Skeletal muscle tissue (tissue), 4 donors: Measurements from ENCODE around the gene BCLAF1. TPM values are rescaled to one million over a fixed set of nuclear protein-coding genes. Genes with fewer than 3 reads are reported as not detected.
"Not testable (repeated sequence)": the region's sequence is repeated elsewhere in the genome, so short reads cannot be mapped to it uniquely, and the experiment has no call there.

Experiments
- H3K27ac ChIP-seq: one replicate; pipeline ENCODE4 v1.7.0; 2013; ENCODE audit warnings: mild to moderate bottlenecking, low read depth, low read length, inconsistent platforms
- H3K27me3 ChIP-seq, 3 donors: one replicate each; pipeline ENCODE4 v1.7.0; 2013; ENCODE audit warnings: low read length in 3 of 3; ENCODE audit not compliant: control insufficient read depth in 3 of 3, insufficient read depth in 3 of 3
- H3K36me3 ChIP-seq, 3 donors: one replicate each; pipeline ENCODE4 v1.7.0; 2013; ENCODE audit warnings: low read length in 3 of 3; ENCODE audit not compliant: control insufficient read depth in 3 of 3, insufficient read depth in 3 of 3
- H3K4me1 ChIP-seq, 3 donors: one replicate each; pipeline ENCODE4 v1.7.0; 2013; ENCODE audit warnings: low read length in 3 of 3, mild to moderate bottlenecking in 3 of 3; ENCODE audit not compliant: control insufficient read depth in 3 of 3, insufficient read depth in 3 of 3
- H3K4me3 ChIP-seq, 3 donors: one replicate each; pipeline ENCODE4 v1.7.0; 2013; ENCODE audit warnings: low read length in 3 of 3
- H3K9ac ChIP-seq, 3 donors: one replicate each; pipeline ENCODE4 v1.7.0; 2013; ENCODE audit warnings: low read length in 3 of 3, mild to moderate bottlenecking in 3 of 3, moderate library complexity in 2 of 3, low read depth in 1 of 3
- H3K9me3 ChIP-seq, 3 donors: one replicate each; pipeline ENCODE4 v1.7.0; 2013; ENCODE audit warnings: low read length in 3 of 3; ENCODE audit not compliant: control insufficient read depth in 3 of 3
- total RNA-seq: library from RNA; depleted of rRNA; stranded (reverse); fragments of >200 nt; gene quantifications from one replicate; pipeline ENCODE4 v1.2.3, GENCODE V29; 2014
- donor health status: Osteomylitis.

Gene BCLAF1
- total RNA-seq, 1 donor from 2014 or later, result 87.2 TPM

DNA sequence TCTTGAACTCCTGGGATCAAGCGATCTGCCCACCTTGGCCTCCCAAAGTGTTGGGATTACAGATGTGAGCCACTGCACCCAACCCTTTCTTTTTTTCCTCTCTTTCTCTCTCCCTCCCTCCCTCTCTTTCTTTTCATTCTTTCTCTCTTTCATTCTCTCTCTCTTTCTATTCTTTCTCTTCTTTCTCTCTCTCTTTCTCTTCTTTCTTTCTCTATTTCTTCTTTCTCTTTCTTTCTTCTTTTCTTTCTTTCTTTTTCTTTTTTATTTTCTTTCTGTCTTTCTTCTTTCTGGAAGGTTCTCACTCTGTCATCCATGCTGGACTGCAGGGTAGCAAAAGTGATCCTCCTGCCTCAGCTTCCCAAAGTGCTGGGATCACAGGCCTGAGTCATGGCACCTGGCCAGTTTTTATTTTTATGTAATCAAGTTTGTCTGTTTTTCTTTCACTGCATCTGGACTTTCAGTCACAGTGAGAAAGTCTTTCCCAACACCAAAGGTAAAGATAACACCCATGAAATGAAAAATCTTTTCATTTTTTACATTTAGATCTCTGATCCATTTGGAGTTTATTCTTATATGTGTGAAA is 20.2 kb upstream of the BCLAF1 start:
- no peaks in the 10 kb centered on the region for H3K4me1 ChIP-seq
- no peak overlapping the region for H3K27ac ChIP-seq
- no peaks in the 10 kb centered on the region for H3K27me3 ChIP-seq
- no peak overlapping the region for H3K4me3 ChIP-seq
- no peaks in the 10 kb centered on the region for H3K9me3 ChIP-seq
- H3K9ac ChIP-seq, result no peak overlapping the region
- H3K36me3 ChIP-seq, result no peaks in the 10 kb centered on the region

DNA sequence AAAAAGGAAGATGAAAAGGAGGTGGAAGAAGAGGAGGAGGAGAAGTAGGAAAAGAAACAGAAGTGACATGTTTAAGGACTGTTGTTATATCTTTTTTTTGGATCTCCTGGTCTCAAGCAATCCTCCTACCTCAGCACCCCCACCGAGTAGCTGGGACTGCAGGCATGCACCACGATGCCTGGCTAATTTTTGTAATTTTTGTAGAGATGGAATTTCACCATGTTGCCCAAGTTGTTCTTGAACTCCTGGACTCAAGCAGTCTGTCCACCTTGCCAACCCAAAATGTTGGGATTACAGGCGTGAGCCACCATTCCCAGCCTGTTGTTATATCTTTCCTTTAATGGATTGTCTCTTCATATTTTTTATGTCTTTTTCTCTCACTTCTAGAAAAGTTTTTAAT is 19.5 kb upstream of the BCLAF1 start:
- H3K9ac ChIP-seq, result no peak overlapping the region
- H3K9me3 ChIP-seq, result no peaks in the 10 kb centered on the region
- no peaks in the 10 kb centered on the region for H3K36me3 ChIP-seq
- no peaks in the 10 kb centered on the region for H3K27me3 ChIP-seq
- H3K4me3 ChIP-seq, result no peak overlapping the region
- no peaks in the 10 kb centered on the region for H3K4me1 ChIP-seq
- no peak overlapping the region for H3K27ac ChIP-seq

DNA sequence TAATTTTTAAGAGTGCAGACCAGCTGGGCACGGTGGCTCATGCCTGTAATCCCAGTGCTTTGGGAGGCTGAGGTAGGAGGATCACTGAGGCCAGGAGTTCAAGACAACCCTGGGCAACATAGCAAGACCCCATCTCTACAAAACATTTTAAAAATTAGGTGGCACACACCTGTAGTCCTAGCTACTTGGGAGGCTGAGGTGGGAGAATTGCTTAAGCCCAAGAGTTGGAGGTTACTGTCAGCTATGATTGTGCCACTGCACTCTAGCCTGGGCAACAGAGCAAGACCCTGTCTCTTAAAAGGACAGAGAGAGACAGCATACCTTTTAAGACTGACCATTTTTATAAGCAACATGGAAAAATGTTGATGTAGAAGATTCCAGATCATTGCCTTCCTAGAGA is 18.8 kb upstream of the BCLAF1 start:
- H3K9me3 ChIP-seq, H3K27ac ChIP-seq: not testable (repeated sequence)

DNA sequence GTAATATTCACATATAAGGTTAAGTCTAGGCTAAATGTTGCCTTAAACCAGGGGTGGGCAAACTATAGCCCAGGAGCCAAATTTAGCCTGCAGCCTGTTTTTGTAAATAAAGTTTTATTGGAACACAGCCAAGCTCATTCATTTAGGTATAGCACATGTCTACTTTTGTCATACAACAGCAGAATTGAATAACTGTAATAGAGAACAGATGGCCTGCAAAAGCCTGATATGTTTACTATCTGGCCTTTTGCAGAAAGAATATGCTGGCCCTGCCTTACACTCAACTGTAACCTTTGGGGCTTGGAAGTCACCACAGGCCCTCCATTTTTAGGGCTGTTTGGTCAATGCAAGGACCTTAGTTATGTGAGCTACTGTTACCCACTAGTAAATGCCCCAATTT is 17.7 kb upstream of the BCLAF1 start:
- Histone ChIP-seq H3K4me1 (no peaks in the 10 kb centered on the region), H3K27ac (no peak overlapping the region), H3K27me3 (no peaks in the 10 kb centered on the region), H3K9me3 (no peaks in the 10 kb centered on the region), H3K4me3 (no peak overlapping the region), H3K36me3 (no peaks in the 10 kb centered on the region), H3K9ac (no peak overlapping the region)

More for the DNA sequence above, 18.8 kb upstream of the BCLAF1 start:
- not testable (repeated sequence) for H3K36me3 ChIP-seq, H3K4me3 ChIP-seq, H3K9ac ChIP-seq, H3K4me1 ChIP-seq, H3K27me3 ChIP-seq

DNA sequence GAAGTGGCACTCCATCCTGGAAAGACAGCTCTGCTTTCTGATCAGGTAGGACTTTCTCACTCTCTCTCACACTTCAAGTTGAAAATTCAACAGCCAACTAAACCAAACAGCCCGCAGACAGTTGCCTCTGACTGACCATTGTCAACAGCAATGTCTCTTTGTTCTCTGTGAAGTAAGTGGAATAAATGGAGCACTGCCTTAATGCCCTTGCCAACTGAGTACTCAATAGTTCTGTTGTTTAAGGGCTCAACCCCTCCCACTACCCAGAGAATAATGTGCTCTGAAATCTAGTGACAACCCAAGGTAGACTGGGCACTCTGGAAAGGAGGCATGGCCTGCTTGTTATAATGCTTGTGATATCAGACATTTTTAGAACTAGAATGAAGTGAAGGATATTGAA is 16.8 kb upstream of the BCLAF1 start:
- H3K4me3 ChIP-seq, result no peak overlapping the region
- no peaks in the 10 kb centered on the region for H3K4me1 ChIP-seq
- no peaks in the 10 kb centered on the region for H3K27me3 ChIP-seq
- no peak overlapping the region for H3K27ac ChIP-seq
- no peaks in the 10 kb centered on the region for H3K36me3 ChIP-seq
- H3K9ac ChIP-seq, result no peak overlapping the region
- no peaks in the 10 kb centered on the region for H3K9me3 ChIP-seq

DNA sequence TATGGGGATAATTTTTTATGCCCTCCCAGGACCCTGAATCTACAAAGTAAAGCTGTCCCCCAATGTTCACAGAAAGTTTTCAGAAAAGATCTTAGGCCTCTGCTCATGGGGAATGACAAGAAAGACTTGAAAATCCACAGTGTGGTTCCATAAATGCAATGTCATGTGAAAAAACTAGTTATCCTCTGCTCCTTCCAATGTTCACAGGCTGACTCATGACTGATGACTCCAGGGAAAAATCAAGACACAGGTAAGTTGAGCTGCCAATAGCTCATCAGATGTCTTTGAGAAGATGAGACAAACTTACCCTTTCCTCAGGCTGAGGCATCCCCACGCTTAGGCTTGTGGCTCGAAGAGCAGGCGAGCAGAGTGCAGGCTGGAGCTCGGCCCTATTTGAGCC is 14.8 kb upstream of the BCLAF1 start:
- Histone ChIP-seq H3K27me3 (no peaks in the 10 kb centered on the region), H3K27ac (no peak overlapping the region), H3K9me3 (no peaks in the 10 kb centered on the region)

DNA sequence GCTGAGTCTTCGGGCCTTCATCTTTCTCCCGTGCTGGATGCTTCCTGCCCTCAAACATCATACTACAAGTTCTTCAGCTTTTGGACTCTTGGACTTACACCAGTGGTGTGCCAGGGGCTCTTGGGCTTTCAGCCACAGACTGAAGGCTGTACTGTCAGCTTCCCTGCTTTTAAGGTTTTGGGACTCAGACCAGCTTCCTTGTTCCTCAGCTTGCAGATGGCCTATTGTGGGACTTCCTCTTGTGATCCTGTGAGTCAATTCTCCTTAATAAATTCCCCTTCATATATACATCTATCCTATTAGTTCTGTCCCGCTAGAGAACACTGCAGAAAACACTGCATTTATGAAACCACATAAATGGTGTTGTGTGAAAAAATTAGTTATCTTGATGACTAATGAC is 13.9 kb upstream of the BCLAF1 start:
- Histone ChIP-seq H3K27ac (no peak overlapping the region), H3K36me3 (no peaks in the 10 kb centered on the region), H3K4me3 (no peak overlapping the region), H3K9ac (no peak overlapping the region), H3K4me1 (peaks cover 0 to 2% (median 0%) of the 10 kb centered on the region in 3 donors), H3K9me3 (no peaks in the 10 kb centered on the region), H3K27me3 (no peaks in the 10 kb centered on the region)

More for the DNA sequence above, 14.8 kb upstream of the BCLAF1 start:
- Histone ChIP-seq H3K4me1 (peaks cover 0 to 2% (median 0%) of the 10 kb centered on the region in 3 donors), H3K4me3 (no peak overlapping the region), H3K9ac (no peak overlapping the region), H3K36me3 (no peaks in the 10 kb centered on the region)

DNA sequence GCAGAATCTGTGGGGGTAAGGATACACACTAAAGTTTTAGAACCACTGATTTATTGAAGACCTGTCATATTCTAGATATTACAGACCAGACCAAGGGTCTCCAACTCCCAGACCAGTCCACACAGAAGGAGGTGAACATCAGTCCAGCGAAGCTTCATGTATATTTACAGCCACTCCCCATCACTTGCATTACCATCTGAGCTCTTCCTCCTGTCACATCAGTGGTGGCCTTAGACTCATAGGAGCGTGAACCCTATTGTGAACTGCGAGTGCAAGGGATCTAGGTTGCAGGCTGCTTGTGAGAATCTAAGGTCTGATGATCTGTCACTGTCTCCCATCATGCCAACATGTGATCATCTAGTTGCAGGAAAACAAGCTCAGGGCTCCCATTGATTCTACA is 5.0 kb upstream of the BCLAF1 start:
- no peaks in the 10 kb centered on the region for H3K9me3 ChIP-seq
- no peaks in the 10 kb centered on the region for H3K36me3 ChIP-seq
- no peak overlapping the region for H3K4me3 ChIP-seq
- H3K9ac ChIP-seq, result no peak overlapping the region
- H3K4me1 ChIP-seq, result peaks cover 3 to 8% (median 7%) of the 10 kb centered on the region in 3 donors
- no peaks in the 10 kb centered on the region for H3K27me3 ChIP-seq
- H3K27ac ChIP-seq, result no peak overlapping the region

DNA sequence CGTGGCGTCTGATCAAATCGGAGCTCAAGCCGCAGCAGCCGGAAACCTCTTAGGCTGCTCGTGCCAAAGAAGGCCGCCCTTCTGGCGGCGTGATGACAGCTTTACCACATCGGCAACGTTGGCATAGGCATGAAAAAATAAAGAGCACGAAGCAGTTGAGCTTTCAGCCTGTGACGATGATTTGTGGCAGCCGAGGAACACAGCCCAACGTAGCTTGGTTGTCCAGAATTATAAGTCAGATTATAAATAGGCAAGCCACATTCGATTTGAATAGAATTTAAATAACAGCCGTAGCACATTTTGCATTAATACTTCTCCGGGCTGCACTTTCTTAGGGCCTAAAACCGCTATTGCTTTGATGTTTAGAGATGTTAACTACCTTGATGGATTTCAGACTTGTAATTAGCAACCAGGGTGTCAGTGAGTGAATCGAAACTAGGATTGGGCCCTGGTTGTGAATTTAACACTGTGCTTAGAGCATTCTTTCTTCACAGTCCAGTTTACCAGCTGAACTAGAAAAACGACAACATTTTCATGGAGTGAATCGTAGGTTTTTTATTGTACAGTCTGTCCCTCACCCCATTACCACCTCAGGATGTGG is 864 bp upstream of the BCLAF1 start:
- Histone ChIP-seq H3K4me1 (peaks cover 20 to 32% (median 30%) of the 10 kb centered on the region in 3 donors), H3K9ac (peak overlapping the region; percentile 100), H3K9me3 (no peaks in the 10 kb centered on the region), H3K36me3 (peaks cover 0 to 5% (median 0%) of the 10 kb centered on the region in 3 donors), H3K27ac (peak overlapping the region; percentile 99), H3K27me3 (no peaks in the 10 kb centered on the region), H3K4me3 (peak overlapping the region; percentile 88 to 100 (median 98))

DNA sequence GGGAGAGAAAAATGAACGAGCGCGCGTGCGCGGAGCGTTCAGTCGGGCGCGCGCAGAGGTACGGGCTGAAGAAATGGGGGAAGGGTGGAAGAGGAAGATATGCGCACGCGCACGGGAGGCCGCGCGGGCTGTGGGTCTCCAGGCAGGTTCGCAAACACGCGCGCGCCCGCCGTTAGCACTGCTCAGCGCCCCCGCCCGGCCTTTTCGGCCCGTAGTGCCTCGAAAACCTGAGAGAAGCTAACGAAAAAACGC is 393 bp downstream of the BCLAF1 start:
- H3K9ac ChIP-seq, result peak overlapping the region; percentile 100
- H3K36me3 ChIP-seq, result peaks cover 0 to 5% (median 0%) of the 10 kb centered on the region in 3 donors
- peak overlapping the region; percentile 82 to 100 (median 98) for H3K4me3 ChIP-seq
- H3K4me1 ChIP-seq, result peaks cover 26 to 42% (median 36%) of the 10 kb centered on the region in 3 donors
- H3K27me3 ChIP-seq, result no peaks in the 10 kb centered on the region
- no peaks in the 10 kb centered on the region for H3K9me3 ChIP-seq
- peak overlapping the region; percentile 99 for H3K27ac ChIP-seq
